Activated CD4-positive, alpha-beta T cell treated with anti-CD3 and anti-CD28 coated beads, Interleukin-2, amount 10 ng/mL, durations not matched to agents 24 days and 14 days (primary cell): ENCODE results near the gene WTAP. TPM values are rescaled to one million over a fixed set of nuclear protein-coding genes. Genes with fewer than 3 reads are reported as not detected.
"Not testable (repeated sequence)": the region's sequence is repeated elsewhere in the genome, so short reads cannot be mapped to it uniquely, and the experiment has no call there.

Experiments used
- DNase-seq: peaks from one replicate; pipeline ENCODE4 v3.0.0; 2022
- H3K27ac Mint-ChIP-seq: one replicate; pipeline ENCODE4 v1.8.0; 2022; ENCODE audit warnings: mild to moderate bottlenecking, mixed read lengths
- H3K27me3 Mint-ChIP-seq: one replicate; pipeline ENCODE4 v1.8.0; 2022; ENCODE audit warnings: mixed read lengths
- H3K36me3 Mint-ChIP-seq: one replicate; pipeline ENCODE4 v1.8.0; 2022; ENCODE audit warnings: low read depth, mild to moderate bottlenecking, mixed read lengths
- H3K4me1 Mint-ChIP-seq: one replicate; pipeline ENCODE4 v1.8.0; 2021; ENCODE audit warnings: mixed read lengths
- H3K4me3 Mint-ChIP-seq: one replicate; pipeline ENCODE4 v1.8.0; 2022; ENCODE audit warnings: mild to moderate bottlenecking, moderate library complexity, mixed read lengths
- H3K9me3 Mint-ChIP-seq: one replicate; pipeline ENCODE4 v1.8.0; 2021; ENCODE audit warnings: mixed read lengths
- intact Hi-C: fragments of 100-400 bp; cut with micrococcal nuclease; formaldehyde crosslinking; loops from one replicate; pipeline ENCODE4 v1.15.1; 2023
- total RNA-seq: library from RNA; stranded (reverse); gene quantifications from 2 replicates; pipeline ENCODE4 v1.2.3, GENCODE V29; 2022

The WTAP gene
- total RNA-seq, 1 donor from 2014 or later: 107 TPM

DNA sequence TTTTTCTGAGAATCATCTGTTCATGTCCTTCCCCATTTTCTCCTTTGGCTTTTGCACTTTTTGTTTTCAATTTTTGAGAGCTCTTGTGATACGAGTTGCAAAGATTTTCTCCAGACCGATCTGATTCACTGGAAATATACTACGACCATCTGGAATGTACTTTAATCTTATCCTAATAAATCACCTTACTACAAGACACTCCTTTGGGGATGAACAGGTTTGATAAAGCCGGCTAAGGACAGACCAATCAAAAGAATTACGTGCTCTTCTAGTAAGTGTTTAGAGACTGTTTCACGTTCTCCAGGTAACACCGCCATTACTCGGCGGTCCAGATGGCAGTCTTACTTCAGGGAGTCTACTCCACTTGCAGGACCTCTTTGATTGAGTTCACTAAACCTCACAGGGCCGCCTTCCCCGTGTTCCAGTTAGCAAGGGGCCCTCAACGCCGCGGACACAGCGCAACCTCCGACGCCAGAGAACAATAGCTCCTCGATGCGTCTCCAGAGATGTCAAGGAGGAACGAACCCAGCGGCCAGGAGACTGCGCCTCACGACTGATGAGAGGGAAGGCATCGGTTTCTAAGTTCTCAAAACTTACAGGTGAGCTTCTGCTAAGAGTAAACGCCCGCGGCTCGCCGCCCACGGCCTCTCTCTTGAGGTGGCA is 920 bp upstream of the WTAP start:
- DNase-seq: no peak
- Mint-ChIP-seq H3K27me3 (no peaks in the 10 kb centered on the region), H3K9me3 (peaks cover 5% of the 10 kb centered on the region), H3K4me3 (peak overlapping the region; percentile 96), H3K36me3 (peaks cover 54% of the 10 kb centered on the region), H3K27ac (peak overlapping the region; percentile 98), H3K4me1 (peaks cover 34% of the 10 kb centered on the region)
- intact Hi-C loops: loop anchor here (2.0 to 5.0 kb wide), 2 partner anchors 252 to 684 kb away; partner anchors contain the start of gene TAGAP

DNA sequence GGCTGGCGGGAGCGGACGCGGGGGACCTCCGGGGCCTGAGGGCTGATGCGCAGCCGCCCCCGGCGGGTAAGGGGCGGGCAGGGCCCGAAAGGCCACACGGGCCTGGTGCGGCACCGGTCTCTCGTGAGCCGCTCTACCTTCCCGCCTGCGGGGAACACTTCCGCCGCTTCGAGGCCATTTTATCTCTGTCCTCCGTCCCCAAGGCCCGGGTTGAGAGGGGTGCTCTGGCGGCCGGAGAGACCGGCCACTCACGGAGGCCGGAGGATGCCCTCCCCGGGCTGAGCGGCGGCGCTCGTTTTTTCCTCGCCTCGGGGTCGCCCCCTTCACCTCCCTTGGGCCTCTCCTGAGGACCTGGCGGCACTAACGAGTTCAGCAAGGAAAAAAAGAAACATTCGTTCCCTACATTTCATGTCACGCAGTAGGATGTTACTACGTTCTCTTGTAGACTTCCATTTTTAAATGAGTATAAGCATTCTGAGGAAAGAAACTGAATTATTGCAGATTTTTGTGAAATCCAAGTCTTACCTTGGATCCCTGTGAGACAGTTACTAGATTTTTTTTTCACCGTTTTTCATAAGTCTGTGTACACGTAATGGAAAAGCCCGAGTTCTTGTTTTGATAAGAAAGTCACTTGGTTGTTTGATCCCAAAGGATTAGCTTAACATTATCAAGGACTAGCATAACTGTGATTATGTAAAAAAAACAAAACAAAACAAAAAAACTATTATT is 575 bp downstream of the WTAP start:
- H3K4me1 Mint-ChIP-seq: peaks cover 34% of the 10 kb centered on the region
- peak overlapping the region; percentile 93 for H3K27ac Mint-ChIP-seq
- no peaks in the 10 kb centered on the region for H3K27me3 Mint-ChIP-seq
- H3K36me3 Mint-ChIP-seq: peaks cover 50% of the 10 kb centered on the region
- DNase-seq: no peak
- peak overlapping the region; percentile 90 for H3K4me3 Mint-ChIP-seq
- intact Hi-C loops: loop anchor here (1.0 to 5.0 kb wide), 7 partner anchors 19 to 686 kb away; partner anchors contain the start of genes ACAT2, SOD2, TAGAP and TCP1
- peaks cover 5% of the 10 kb centered on the region for H3K9me3 Mint-ChIP-seq

DNA sequence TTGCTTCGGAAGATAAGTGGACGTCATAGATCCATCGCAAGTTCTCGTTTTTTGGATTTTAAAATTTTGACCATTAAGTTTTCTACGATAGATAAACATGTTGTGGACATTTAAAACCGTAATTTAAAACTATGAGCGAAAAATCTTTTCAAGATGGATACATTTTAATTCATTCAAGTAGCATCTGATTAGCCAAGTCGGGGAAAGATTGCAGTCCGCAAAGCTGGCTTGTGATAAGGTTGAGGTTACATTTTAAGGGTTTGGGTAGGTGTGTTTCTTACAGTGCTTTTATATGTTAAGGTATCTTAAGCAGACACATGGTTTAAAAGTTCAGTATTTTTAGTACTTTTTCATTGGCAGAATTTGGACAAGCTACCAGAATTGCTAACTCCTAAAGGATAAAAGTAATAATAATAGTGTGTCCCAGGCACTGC is 1.2 kb downstream of the WTAP start:
- intact Hi-C loops: loop anchor here (2.0 to 5.0 kb wide), 2 partner anchors 18 to 686 kb away; partner anchors contain the start of gene TAGAP
- Mint-ChIP-seq H3K27ac (peak overlapping the region; percentile 93), H3K36me3 (peaks cover 44% of the 10 kb centered on the region), H3K4me3 (peak overlapping the region; percentile 90), H3K27me3 (no peaks in the 10 kb centered on the region), H3K9me3 (no peaks in the 10 kb centered on the region), H3K4me1 (peaks cover 35% of the 10 kb centered on the region)
- DNase-seq: no peak

DNA sequence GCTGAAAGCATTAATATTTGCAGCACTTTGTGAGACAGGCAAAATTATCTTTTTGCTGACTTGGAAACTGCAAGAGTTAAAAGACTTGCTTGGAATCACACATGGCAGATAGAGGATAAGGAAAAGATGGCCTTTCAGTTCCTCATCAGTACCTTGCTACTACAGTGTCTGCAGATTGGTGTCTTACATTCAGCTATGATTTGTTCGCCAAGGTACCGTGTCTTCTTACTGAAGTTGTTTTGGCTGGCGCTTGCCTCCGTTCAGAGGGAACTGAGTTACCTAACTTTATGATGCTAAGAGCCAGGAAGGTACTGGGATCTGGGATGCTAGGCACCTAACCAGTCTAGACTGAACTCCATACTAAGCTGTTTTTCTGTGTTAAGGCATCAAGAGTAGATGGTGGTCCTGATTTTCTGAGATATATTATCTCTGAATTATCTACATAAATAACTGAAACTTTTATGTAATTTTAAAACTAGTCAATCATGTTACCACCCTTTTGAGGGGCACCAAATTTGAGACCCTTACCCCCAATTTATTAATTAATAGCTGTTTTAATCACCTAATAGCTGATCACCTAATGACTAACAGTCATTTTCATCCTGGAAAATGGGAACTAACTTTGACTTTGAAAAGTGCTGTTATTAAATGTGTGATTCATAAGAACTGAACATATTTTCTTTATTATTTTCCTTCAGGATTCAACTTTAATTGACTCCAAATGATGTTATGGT is 2.5 kb downstream of the WTAP start:
- DNase-seq: peak; percentile 63
- Mint-ChIP-seq H3K4me3 (peak overlapping the region; percentile 90), H3K4me1 (peaks cover 32% of the 10 kb centered on the region), H3K36me3 (peaks cover 41% of the 10 kb centered on the region), H3K9me3 (no peaks in the 10 kb centered on the region), H3K27me3 (no peaks in the 10 kb centered on the region), H3K27ac (no peak overlapping the region)
- intact Hi-C loops: loop anchor here (2.0 to 5.0 kb wide), 2 partner anchors 17 to 687 kb away; partner anchors contain the start of gene TAGAP

GRCh38 chr6:159730332-159730676 is 3.0 kb downstream of the WTAP start:
- H3K27me3 Mint-ChIP-seq: no peaks in the 10 kb centered on the region
- peaks cover 41% of the 10 kb centered on the region for H3K36me3 Mint-ChIP-seq
- H3K4me3 Mint-ChIP-seq: peak overlapping the region; percentile 51
- H3K9me3 Mint-ChIP-seq: no peaks in the 10 kb centered on the region
- DNase-seq: no peak
- intact Hi-C loops: no loop called here
- peak overlapping the region; percentile 51 for H3K27ac Mint-ChIP-seq
- H3K4me1 Mint-ChIP-seq: peaks cover 30% of the 10 kb centered on the region

DNA sequence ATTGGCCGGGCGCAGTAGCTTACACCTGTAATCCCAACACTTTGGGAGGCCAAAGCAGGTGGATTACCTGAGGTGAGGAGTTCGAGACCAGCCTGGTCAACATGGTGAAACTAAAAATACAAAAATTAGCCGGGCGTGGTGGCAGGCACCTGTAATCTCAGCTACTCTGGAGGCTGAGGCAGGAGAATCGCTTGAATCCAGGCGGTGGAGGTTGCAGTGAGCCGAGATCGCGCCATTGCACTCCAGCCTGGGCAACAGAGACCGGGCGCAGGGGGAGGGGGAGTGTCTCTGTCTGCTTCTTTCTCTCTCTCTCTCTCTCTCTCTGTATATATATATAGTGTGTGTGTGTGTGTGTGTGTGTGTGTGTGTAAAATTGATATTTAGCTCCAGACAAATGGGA is 5.2 kb downstream of the WTAP start:
- Mint-ChIP-seq H3K36me3 (peaks cover 36% of the 10 kb centered on the region), H3K4me3 (peak overlapping the region; percentile 12), H3K4me1 (peaks cover 27% of the 10 kb centered on the region)
- H3K27me3 Mint-ChIP-seq, H3K9me3 Mint-ChIP-seq, H3K27ac Mint-ChIP-seq, DNase-seq, intact Hi-C loops: not testable (repeated sequence)

DNA sequence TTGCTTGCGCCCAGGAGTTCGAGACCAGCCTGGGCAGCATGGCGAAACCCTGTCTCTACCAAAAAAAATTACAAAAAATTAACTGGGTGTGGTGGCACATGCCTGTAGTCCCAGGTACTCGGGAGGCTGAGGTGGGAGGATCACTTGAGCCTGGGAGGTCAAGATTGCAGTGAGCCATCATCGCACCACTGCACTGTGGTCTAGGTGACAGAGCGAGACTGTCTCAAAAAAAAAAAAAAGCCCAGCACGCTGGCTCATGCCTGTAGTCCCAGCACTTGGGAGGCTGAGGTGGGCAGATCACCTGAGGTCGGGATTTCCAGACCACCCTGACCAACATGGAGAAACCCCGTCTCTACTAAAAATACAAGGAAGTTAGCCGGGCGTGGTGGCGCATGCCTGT is 6.1 kb downstream of the WTAP start:
- Mint-ChIP-seq H3K4me1 (peaks cover 33% of the 10 kb centered on the region), H3K36me3 (peaks cover 40% of the 10 kb centered on the region)
- H3K4me3 Mint-ChIP-seq, H3K9me3 Mint-ChIP-seq, H3K27me3 Mint-ChIP-seq, DNase-seq, intact Hi-C loops, H3K27ac Mint-ChIP-seq: not testable (repeated sequence)

DNA sequence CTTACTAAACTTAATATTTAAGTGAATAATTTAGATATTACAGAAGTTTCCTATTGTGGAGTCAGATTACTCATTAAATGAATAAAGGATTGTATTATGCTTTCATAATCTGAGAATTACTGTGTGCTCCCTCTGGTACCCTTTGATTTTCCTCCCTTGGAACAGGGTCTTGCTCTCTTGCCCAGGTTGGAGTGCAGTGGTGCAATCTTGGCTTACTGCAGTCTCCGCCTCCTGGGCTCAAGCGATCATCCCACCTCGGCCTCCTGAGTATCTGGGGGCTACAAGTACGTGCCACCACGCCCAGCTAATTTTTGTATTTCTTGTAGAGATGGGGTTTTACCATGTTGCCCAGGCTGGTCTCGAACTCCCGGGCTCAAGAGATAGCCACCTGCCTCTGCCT is 9.6 kb downstream of the WTAP start:
- intact Hi-C loops: no loop called here
- DNase-seq: no peak
- Mint-ChIP-seq H3K9me3 (no peaks in the 10 kb centered on the region), H3K36me3 (peaks cover 34% of the 10 kb centered on the region), H3K27me3 (no peaks in the 10 kb centered on the region), H3K27ac (no peak overlapping the region), H3K4me3 (no peak overlapping the region), H3K4me1 (peaks cover 22% of the 10 kb centered on the region)

GRCh38 chr6:159739341-159739740 is 12.0 kb downstream of the WTAP start:
- Mint-ChIP-seq H3K27ac (no peak overlapping the region), H3K27me3 (no peaks in the 10 kb centered on the region), H3K9me3 (no peaks in the 10 kb centered on the region), H3K4me3 (no peak overlapping the region), H3K36me3 (peaks cover 40% of the 10 kb centered on the region), H3K4me1 (peaks cover 17% of the 10 kb centered on the region)
- intact Hi-C loops: no loop called here
- DNase-seq: no peak

DNA sequence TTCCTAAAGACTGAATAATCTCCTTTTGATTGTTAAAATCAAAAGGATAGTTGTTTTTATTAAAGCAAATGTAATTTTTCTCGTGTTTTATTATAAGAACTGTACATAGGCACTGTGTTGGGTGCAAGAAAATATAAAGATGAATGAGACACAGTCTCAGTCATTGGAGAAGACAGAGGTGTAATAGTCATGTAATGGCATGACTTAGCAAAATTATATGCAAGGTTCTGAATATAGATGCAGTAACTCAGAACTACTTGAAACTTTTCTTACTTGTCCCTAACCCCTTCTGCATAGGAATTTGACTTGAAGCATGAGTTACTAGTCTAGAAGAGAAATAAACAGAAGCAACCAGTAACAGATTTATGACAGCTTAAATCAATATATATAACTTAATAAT is 14.9 kb downstream of the WTAP start:
- intact Hi-C loops: no loop called here
- peaks cover 20% of the 10 kb centered on the region for H3K4me1 Mint-ChIP-seq
- H3K36me3 Mint-ChIP-seq: peaks cover 58% of the 10 kb centered on the region
- no peak for DNase-seq
- H3K27ac Mint-ChIP-seq: no peak overlapping the region
- H3K27me3 Mint-ChIP-seq: no peaks in the 10 kb centered on the region
- no peak overlapping the region for H3K4me3 Mint-ChIP-seq
- H3K9me3 Mint-ChIP-seq: no peaks in the 10 kb centered on the region

GRCh38 chr6:159745081-159745480 is 17.8 kb downstream of the WTAP start:
- Mint-ChIP-seq H3K27ac (no peak overlapping the region), H3K36me3 (peaks cover 70% of the 10 kb centered on the region), H3K27me3 (no peaks in the 10 kb centered on the region), H3K4me1 (peaks cover 11% of the 10 kb centered on the region), H3K9me3 (no peaks in the 10 kb centered on the region), H3K4me3 (no peak overlapping the region)
- intact Hi-C loops: no loop called here
- no peak for DNase-seq

GRCh38 chr6:159746759-159747158 is 19.5 kb downstream of the WTAP start:
- no peak overlapping the region for H3K4me3 Mint-ChIP-seq
- H3K9me3 Mint-ChIP-seq: no peaks in the 10 kb centered on the region
- no peak for DNase-seq
- H3K27me3 Mint-ChIP-seq: no peaks in the 10 kb centered on the region
- intact Hi-C loops: loop anchor here (2.0 kb wide), 1 partner anchor 18 kb away; no protein-coding TSS in a partner anchor
- no peak overlapping the region for H3K27ac Mint-ChIP-seq
- H3K36me3 Mint-ChIP-seq: peaks cover 65% of the 10 kb centered on the region
- peaks cover 7% of the 10 kb centered on the region for H3K4me1 Mint-ChIP-seq

GRCh38 chr6:159748127-159748526 is 20.8 kb downstream of the WTAP start:
- H3K4me1 Mint-ChIP-seq, intact Hi-C loops: not testable (repeated sequence)

DNA sequence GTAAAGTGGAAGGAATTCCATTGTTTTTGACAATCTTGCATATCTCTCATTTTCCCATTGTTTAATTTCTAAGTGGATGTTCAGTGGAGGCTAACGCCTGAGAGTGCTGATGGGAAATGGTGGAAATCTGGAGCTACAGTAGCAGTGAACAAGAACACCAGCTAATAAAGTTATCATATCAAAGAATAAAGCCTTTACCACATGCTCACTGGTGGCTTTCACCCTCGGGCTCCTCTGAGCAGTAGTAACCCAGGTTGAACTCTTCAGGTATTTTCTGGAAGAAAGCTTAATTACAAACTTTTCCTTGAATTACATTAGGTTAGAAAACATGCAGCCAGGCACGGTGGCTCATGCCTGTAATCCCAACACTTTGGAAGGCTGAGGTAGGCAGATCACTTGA is 24.1 kb downstream of the WTAP start:
- Mint-ChIP-seq H3K4me1 (peaks cover 6% of the 10 kb centered on the region), H3K27ac (no peak overlapping the region), H3K36me3 (peaks cover 60% of the 10 kb centered on the region), H3K4me3 (no peak overlapping the region), H3K9me3 (no peaks in the 10 kb centered on the region), H3K27me3 (no peaks in the 10 kb centered on the region)
- intact Hi-C loops: loop anchor here (5.0 kb wide), 1 partner anchor 36 kb away; the partner anchor contains the start of gene TCP1
- DNase-seq: no peak

More at GRCh38 chr6:159748127-159748526, 20.8 kb downstream of the WTAP start:
- not testable (repeated sequence) for H3K27me3 Mint-ChIP-seq, H3K27ac Mint-ChIP-seq, H3K9me3 Mint-ChIP-seq, H3K4me3 Mint-ChIP-seq, DNase-seq
- H3K36me3 Mint-ChIP-seq: peaks cover 65% of the 10 kb centered on the region
